GM12801 (cell line): ENCODE measurements around the gene BEGAIN.

Experiments used
- TF ChIP-seq, protein P1 (sequence below): IDR thresholded peaks from one replicate; pipeline ENCODE4 v1.5.1; 2011; ENCODE audit warnings: control low read depth; ENCODE audit not compliant: insufficient read length; ENCODE audit errors: extremely low read depth

BEGAIN gene

DNA sequence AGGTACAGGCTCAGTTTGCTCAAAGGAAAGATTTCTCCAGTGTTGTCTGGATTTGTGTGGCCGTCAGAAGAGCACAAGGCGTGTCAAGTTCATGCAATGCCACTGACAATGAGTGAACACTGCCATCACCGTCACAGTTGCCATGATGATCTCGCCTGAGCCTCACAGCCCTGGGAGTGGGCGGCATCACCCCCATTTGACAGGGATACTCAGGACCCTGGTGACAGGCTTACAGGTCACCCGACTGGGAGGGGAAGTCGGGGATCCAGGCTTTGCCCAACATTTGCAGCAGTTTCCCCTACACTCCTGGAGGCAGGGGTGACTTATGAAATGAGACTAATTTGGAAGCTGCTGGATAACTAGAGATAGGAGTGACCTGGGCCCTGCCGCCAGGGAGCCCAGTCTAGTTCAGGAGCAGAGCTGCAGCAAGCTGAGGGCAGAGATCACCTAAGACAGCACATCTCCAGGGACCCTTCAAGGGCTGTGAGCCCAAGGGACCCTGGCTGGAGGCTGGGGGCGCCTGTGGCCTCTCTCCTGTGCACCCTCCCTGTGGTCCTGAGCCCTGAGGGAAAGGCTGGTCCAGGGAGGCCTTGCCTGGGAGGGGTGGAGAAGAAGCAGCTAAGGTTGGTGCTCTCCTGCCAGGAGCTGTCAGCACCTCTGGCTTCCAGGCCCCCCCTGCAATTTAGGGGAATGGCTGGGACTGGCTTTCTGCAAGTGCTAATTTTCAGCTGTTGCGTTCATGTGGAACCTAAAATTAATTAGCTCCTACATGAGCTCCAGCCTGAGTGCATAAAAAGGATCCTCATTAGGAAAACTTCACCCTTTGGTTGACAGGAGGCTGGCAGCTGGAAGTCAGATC, 32.4 kb upstream of the BEGAIN start:
- TF ChIP-seq, protein P1, sequence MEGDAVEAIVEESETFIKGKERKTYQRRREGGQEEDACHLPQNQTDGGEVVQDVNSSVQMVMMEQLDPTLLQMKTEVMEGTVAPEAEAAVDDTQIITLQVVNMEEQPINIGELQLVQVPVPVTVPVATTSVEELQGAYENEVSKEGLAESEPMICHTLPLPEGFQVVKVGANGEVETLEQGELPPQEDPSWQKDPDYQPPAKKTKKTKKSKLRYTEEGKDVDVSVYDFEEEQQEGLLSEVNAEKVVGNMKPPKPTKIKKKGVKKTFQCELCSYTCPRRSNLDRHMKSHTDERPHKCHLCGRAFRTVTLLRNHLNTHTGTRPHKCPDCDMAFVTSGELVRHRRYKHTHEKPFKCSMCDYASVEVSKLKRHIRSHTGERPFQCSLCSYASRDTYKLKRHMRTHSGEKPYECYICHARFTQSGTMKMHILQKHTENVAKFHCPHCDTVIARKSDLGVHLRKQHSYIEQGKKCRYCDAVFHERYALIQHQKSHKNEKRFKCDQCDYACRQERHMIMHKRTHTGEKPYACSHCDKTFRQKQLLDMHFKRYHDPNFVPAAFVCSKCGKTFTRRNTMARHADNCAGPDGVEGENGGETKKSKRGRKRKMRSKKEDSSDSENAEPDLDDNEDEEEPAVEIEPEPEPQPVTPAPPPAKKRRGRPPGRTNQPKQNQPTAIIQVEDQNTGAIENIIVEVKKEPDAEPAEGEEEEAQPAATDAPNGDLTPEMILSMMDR, result no peak

DNA sequence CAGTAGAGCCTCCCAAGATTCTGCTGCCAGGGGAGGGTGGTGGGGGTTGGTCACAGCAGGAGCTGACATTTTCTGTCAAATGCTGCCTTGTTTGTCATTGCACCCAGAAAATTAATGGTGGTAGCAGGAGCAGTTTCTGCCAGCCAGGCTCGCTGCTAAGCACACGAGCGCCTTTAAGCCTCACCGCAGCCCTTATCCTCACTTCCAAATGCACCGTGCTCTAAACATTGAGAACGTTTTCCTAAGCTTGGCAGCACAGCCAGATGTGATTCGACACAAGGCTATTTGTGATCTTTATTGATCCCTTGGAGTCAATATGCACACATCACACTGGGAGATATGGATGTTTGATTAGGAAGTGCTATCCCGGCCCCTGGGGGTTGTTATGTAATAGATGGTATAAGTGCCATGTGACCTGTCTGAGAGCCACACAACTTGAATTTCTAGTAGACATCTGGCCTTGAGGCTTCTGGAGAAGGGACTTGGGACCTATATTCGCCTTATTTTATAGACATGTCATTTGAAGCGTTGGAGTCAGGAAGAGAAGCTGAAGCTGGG, 31.6 kb upstream of the BEGAIN start:
- TF ChIP-seq, protein P1, result no peak

- TF ChIP-seq, protein P1, result no peak
Measured at GRCh38 chr14:100618318-100618693, 31.1 kb upstream of the BEGAIN start.

- TF ChIP-seq, protein P1, result no peak
Measured at GRCh38 chr14:100617410-100618317, 30.4 kb upstream of the BEGAIN start.

- TF ChIP-seq, protein P1, result no peak
Measured at GRCh38 chr14:100616854-100617409, 29.7 kb upstream of the BEGAIN start.

GRCh38 chr14:100615736-100616695, 28.8 kb upstream of the BEGAIN start:
- TF ChIP-seq, protein P1, result no peak
